IMR-90 (cell line): ENCODE data around the gene PHLDB1.

Experiments
- BHLHE40 ChIP-seq: fragments of 150-350 bp; IDR thresholded peaks from 2 replicates; pipeline ENCODE4 v1.6.1; 2016; ENCODE audit warnings: mild to moderate bottlenecking, low read depth, low read length
- CEBPB ChIP-seq: IDR thresholded peaks from 2 replicates; pipeline ENCODE4 v1.6.1; 2012; ENCODE audit warnings: low read depth, low read length, improper control_type of control experiment
- CHD1 ChIP-seq: IDR thresholded peaks from 2 replicates; pipeline ENCODE4 v1.6.1; 2012; ENCODE audit warnings: low read depth, low read length, improper control_type of control experiment
- CTCF ChIP-seq: conservative IDR thresholded peaks from 2 replicates; pipeline ENCODE4 v1.5.1; 2012; ENCODE audit warnings: mild to moderate bottlenecking, low read depth, low read length, improper control_type of control experiment
- FOS ChIP-seq: fragments of 150-350 bp; IDR thresholded peaks from 2 replicates; pipeline ENCODE4 v1.6.1; 2016; ENCODE audit warnings: low read depth, low read length
- MAFK ChIP-seq: IDR thresholded peaks from 2 replicates; pipeline ENCODE4 v1.6.1; 2012; ENCODE audit warnings: low read depth, low read length, improper control_type of control experiment
- MXI1 ChIP-seq: IDR thresholded peaks from 2 replicates; pipeline ENCODE4 v1.6.1; 2012; ENCODE audit warnings: low read depth, mild to moderate bottlenecking, low read length, moderate library complexity, borderline replicate concordance
- POLR2A ChIP-seq: IDR thresholded peaks from 2 replicates; pipeline ENCODE4 v1.6.1; 2012; ENCODE audit warnings: mild to moderate bottlenecking, low read depth, low read length
- RAD21 ChIP-seq: IDR thresholded peaks from 2 replicates; pipeline ENCODE4 v1.6.1; 2012; ENCODE audit warnings: low read length, improper control_type of control experiment
- RFX5 ChIP-seq: IDR thresholded peaks from 2 replicates; pipeline ENCODE4 v1.8.0; 2012; ENCODE audit warnings: low read depth, mild to moderate bottlenecking, low read length, moderate library complexity
- SMC3 ChIP-seq: fragments of 150-350 bp; IDR thresholded peaks from 2 replicates; pipeline ENCODE4 v1.6.1; 2016; ENCODE audit warnings: low read depth, mild to moderate bottlenecking, antibody characterized with exemption, low read length, moderate library complexity
- USF2 ChIP-seq: fragments of 150-350 bp; IDR thresholded peaks from 2 replicates; pipeline ENCODE4 v1.6.1; 2017; ENCODE audit warnings: mild to moderate bottlenecking, antibody characterized with exemption, low read length, low read depth
- TF ChIP-seq, protein P1 (sequence below): fragments of 150-350 bp; IDR thresholded peaks from 2 replicates; pipeline ENCODE4 v1.6.1; 2016; ENCODE audit warnings: low read depth, mild to moderate bottlenecking, low read length, moderate library complexity, borderline replicate concordance

DNA sequence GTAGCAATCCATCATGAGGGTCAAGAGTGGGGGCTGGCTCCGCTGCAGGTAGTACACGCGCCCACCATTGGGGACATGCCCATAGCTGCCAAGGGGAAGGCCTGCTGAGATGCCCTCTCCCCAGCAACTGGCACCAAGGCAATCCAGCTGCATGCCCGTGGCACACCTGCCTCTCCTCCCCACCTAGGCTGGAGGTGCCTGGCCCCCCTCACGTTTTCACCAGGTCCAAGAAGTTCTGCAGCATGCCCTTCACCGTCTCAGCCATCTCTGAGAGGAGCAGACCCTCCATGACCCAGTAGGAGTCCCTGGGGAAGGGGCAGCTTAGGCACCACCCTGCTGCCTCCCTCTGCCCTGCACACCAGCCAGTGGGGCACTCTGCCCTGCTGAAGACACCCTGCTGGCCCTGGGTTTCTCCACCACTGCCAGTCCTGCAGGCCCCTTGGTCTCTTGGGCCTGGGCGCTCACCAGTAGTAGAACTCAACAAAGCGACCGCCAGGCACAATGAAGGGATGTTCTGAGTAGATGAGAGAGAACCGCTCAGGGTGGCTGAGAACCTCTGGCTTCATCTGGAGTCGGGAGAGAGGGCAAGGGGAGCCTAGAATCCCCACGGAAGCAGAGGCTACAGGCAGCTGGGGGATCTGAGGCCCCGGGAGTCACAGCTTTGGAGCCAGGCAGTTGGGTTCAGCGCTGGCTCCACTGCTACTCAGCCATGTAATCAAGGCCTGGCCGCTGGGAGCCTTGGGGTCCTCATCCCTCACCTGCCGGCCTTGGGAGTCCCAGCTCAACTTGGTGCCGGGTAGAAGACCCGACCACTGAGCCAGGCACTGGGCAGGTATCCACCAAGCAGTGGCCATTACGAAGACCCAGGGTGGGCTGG lies 54.2 kb downstream of the PHLDB1 start:
- TF ChIP-seq CTCF (no peak), BHLHE40 (no peak), POLR2A (no peak), CHD1 (no peak), USF2 (no peak), RAD21 (no peak), SMC3 (no peak), CEBPB (no peak), MAFK (no peak), RFX5 (no peak), MXI1 (no peak), FOS (no peak)
- TF ChIP-seq, protein P1, sequence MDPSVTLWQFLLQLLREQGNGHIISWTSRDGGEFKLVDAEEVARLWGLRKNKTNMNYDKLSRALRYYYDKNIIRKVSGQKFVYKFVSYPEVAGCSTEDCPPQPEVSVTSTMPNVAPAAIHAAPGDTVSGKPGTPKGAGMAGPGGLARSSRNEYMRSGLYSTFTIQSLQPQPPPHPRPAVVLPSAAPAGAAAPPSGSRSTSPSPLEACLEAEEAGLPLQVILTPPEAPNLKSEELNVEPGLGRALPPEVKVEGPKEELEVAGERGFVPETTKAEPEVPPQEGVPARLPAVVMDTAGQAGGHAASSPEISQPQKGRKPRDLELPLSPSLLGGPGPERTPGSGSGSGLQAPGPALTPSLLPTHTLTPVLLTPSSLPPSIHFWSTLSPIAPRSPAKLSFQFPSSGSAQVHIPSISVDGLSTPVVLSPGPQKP = no peak
